ENCODE data around the gene INO80.
"Not testable (repeated sequence)": the region's sequence is repeated elsewhere in the genome, so short reads cannot be mapped to it uniquely, and the experiment has no call there.

Gene INO80

GRCh38 chr15:41116116-41116961 is at the start of gene INO80:
TSS of gene INO80 (minus strand) at chr15:41116280. CDS start at chr15:41096310, 19,970 bp downstream.
- peak; percentile 86 to 89 (median 87) for DNase-seq (ENCODE audit: low read depth in 3 of 3, low spot score in 1 of 3)

GRCh38 chr15:41161736-41162135 is 45.7 kb upstream of the INO80 start:
- no peak for DNase-seq (ENCODE audit: low read depth in 3 of 3, low spot score in 1 of 3)

GRCh38 chr15:41161336-41161735 is 45.3 kb upstream of the INO80 start:
- no peak for DNase-seq (ENCODE audit: low read depth in 3 of 3, low spot score in 1 of 3)

- no peak for DNase-seq (ENCODE audit: low read depth in 3 of 3, low spot score in 1 of 3)
Measured at GRCh38 chr15:41160639-41161315, 44.7 kb upstream of the INO80 start.

- DNase-seq (ENCODE audit: low read depth in 3 of 3, low spot score in 1 of 3) = no peak
Measured at GRCh38 chr15:41154412-41154811, 38.3 kb upstream of the INO80 start.

- no peak for DNase-seq (ENCODE audit: low read depth in 3 of 3, low spot score in 1 of 3)
Measured at GRCh38 chr15:41153733-41154132, 37.7 kb upstream of the INO80 start.

GRCh38 chr15:41151451-41152005 is 35.4 kb upstream of the INO80 start:
- no peak for DNase-seq (ENCODE audit: low read depth in 3 of 3, low spot score in 1 of 3)

- DNase-seq (ENCODE audit: low read depth in 3 of 3, low spot score in 1 of 3) = no peak
Measured at GRCh38 chr15:41150279-41150678, 34.2 kb upstream of the INO80 start.

- no peak for DNase-seq (ENCODE audit: low read depth in 3 of 3, low spot score in 1 of 3)
Measured at GRCh38 chr15:41148065-41148464, 32.0 kb upstream of the INO80 start.

- DNase-seq (ENCODE audit: low read depth in 3 of 3, low spot score in 1 of 3) = no peak
Measured at GRCh38 chr15:41139619-41140018, 23.5 kb upstream of the INO80 start.

- not testable (repeated sequence) for DNase-seq (ENCODE audit: low read depth in 3 of 3, low spot score in 1 of 3)
Measured at GRCh38 chr15:41139112-41139511, 23.0 kb upstream of the INO80 start.

- DNase-seq (ENCODE audit: low read depth in 3 of 3, low spot score in 1 of 3) = not testable (repeated sequence)
Measured at GRCh38 chr15:41135580-41135979, 19.5 kb upstream of the INO80 start.

- DNase-seq (ENCODE audit: low read depth in 3 of 3, low spot score in 1 of 3) = no peak
Measured at GRCh38 chr15:41133454-41133853, 17.4 kb upstream of the INO80 start.

GRCh38 chr15:41132094-41132493 is 16.0 kb upstream of the INO80 start:
- DNase-seq (ENCODE audit: low read depth in 3 of 3, low spot score in 1 of 3) = not testable (repeated sequence)

GRCh38 chr15:41128174-41128902 is 12.3 kb upstream of the INO80 start:
- no peak for DNase-seq (ENCODE audit: low read depth in 3 of 3, low spot score in 1 of 3)

GRCh38 chr15:41125931-41126642 is 10.0 kb upstream of the INO80 start:
- DNase-seq (ENCODE audit: low read depth in 3 of 3, low spot score in 1 of 3) = no peak

- no peak for DNase-seq (ENCODE audit: low read depth in 3 of 3, low spot score in 1 of 3)
Measured at GRCh38 chr15:41125063-41125669, 9.1 kb upstream of the INO80 start.

GRCh38 chr15:41124058-41124457 is 8.0 kb upstream of the INO80 start:
- DNase-seq (ENCODE audit: low read depth in 3 of 3, low spot score in 1 of 3) = no peak

- no peak for DNase-seq (ENCODE audit: low read depth in 3 of 3, low spot score in 1 of 3)
Measured at GRCh38 chr15:41122849-41123248, 6.8 kb upstream of the INO80 start.

- no peak for DNase-seq (ENCODE audit: low read depth in 3 of 3, low spot score in 1 of 3)
Measured at GRCh38 chr15:41121951-41122350, 5.9 kb upstream of the INO80 start.

- peak in 1 of 3 donors; percentile 1 for DNase-seq (ENCODE audit: low read depth in 3 of 3, low spot score in 1 of 3)
Measured at GRCh38 chr15:41116962-41117252, 827 bp upstream of the INO80 start.
